NCI-H460 (cell line): ENCODE data around the gene SLC28A1. TPM values are rescaled to one million over a fixed set of nuclear protein-coding genes. Genes with fewer than 3 reads are reported as not detected.
"Not testable (repeated sequence)": the region's sequence is repeated elsewhere in the genome, so short reads cannot be mapped to it uniquely, and the experiment has no call there.

ENCODE experiments used
- DNase-seq: peaks from one replicate; pipeline ENCODE4 v3.0.0-alpha.2; 2016; ENCODE audit warnings: low read depth; ENCODE audit errors: extremely low read depth
- small RNA-seq, 2 experiments: library from RNA; depleted of rRNA; stranded (forward); fragments of <200 nt; gene quantifications; one replicate each; pipeline ENCODE3, GENCODE V24; 2014
- total RNA-seq: library from RNA; depleted of rRNA; stranded (reverse); fragments of >200 nt; shearing (Covaris generic); gene quantifications from 2 replicates; pipeline ENCODE4 v1.2.3, GENCODE V29; 2014; rRNA removed

SLC28A1 gene
- total RNA-seq, 1 experiment from 2014 or later = not detected

DNA sequence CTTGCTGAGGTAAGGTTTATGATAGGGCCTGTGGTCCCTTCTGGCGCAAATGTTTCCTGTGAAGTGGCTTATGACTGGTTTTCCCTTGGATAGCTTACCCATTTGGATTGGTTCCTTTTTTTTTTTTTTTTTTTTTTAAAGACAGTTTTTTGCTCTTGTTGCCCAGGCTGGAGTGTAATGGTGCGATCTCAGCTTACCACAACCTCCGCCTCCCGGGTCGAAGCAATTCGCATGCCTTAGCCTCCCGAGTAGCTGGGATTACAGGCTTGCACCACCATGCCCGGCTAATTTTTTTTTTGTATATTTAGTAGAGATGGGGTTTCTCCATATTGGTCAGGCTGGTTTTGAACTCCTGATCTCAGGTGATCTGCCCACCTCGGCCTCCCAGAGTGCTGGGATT, 102.9 kb downstream of the SLC28A1 start:
- DNase-seq = not testable (repeated sequence)

DNA sequence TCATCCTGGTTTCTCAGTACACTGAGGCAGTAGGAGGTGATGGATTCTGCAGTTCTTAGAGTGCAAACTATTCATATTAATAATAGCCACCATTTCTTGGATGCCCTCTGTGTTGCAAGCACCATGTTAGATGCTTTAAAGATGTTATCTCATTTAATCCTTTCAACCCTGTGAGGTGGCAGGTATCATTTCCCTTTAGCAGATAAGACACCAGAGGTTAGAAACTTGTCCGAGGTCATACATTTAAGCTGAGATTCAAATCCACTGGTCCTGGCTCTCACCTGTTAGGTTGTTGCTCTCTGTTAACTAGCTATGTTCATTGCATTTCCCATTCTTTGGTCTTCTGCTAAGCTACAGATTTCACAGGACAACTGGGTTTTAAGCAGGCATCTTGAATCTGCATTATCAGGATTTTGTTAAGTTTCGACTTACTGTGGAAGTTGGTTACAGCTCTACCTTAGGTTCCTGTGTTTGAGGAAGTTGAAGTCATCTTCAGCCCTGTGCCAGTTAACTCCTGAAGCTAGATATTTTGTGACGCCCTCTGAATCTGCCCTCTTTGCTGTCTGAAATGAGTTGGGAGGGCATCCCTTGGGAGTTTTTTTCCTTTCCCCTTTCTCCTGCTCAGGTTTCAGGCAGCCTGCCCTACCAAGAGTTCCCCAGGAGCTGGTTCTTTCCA, 103.6 kb downstream of the SLC28A1 start:
- no peak for DNase-seq

DNA sequence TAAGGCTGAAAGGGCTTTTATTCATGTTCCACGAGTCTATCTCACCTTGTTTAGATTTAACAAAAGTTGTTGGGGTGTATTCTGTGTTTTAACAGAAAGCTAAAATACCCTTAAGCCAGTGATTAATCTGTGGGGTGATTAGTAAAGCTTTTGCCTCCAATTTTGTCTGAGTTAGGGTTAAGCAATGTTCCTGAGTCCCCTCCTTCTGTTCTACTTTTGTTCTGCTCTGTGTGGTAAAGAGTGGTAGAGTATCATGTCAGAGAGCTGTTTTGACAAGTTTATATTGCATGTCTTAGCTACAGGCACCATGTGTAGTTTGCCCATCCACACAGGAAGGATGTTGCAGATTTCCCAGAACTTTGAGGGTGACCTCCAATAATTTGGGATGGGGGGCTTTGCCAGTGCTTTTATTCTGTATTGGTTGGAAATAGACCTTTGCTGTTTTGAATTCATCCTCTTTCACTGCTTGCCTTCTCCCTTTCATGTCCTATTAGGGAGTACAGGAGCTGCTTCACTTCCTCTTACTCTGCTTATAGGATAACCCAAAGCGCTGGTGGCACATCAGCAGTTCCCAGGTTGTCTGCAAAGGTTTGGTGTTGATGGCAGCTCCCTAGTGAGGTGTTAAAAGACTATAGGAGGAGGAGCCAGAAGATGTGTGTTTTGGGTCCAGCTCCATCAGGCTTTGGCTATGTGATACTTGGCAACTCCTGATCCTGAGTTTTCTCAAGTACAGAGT, 104.6 kb downstream of the SLC28A1 start:
- no peak for DNase-seq

DNA sequence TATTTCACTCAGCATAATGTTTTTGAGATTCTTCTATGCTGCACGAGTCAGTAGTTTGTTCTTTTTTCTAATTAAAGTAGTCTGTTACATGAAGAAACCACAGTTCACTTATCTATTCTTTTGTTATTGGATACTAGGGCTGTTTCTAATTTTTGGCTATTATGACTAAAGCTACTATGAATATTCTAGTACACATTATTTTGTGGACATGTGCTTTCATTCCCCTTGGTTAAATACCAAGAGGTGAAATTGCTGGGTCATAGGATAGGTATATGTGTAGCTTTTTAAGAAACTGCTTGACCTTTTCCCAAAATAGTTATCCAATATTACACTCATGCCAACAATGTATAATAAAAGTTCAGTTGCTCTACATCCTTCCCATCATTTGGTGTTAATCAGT, 106.0 kb downstream of the SLC28A1 start:
- DNase-seq = no peak

DNA sequence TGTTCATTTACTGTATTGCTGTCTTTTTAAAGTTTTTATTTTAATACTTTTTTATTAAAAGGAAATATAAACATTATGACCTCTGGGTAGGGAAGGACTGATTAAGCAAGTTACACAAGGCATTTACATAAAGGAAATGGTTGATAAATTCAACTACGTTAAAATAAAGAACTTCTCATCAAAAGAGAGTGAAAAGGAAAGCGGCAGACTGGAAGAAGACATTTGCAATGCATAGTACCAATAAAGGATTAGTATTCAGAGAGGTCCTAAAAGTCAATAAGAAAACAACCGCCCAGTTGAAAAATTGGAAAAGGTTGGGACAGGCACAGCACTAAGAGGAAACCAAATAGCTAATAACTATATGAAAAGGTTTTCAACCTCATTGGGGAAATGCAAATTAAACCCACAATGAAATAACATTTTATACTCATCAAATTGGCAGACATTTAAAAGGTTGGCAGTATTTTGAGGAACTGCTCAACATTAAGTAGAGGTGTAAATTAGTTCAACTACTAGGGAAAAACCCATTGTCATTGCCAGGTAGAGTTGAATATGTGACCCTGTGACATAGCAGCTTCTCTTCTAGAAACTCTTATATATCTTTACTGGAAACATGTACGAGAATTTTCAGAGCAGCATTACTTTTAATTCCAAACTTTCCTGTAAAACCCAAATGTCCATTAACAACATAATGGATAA, 106.7 kb downstream of the SLC28A1 start:
- DNase-seq = no peak

DNA sequence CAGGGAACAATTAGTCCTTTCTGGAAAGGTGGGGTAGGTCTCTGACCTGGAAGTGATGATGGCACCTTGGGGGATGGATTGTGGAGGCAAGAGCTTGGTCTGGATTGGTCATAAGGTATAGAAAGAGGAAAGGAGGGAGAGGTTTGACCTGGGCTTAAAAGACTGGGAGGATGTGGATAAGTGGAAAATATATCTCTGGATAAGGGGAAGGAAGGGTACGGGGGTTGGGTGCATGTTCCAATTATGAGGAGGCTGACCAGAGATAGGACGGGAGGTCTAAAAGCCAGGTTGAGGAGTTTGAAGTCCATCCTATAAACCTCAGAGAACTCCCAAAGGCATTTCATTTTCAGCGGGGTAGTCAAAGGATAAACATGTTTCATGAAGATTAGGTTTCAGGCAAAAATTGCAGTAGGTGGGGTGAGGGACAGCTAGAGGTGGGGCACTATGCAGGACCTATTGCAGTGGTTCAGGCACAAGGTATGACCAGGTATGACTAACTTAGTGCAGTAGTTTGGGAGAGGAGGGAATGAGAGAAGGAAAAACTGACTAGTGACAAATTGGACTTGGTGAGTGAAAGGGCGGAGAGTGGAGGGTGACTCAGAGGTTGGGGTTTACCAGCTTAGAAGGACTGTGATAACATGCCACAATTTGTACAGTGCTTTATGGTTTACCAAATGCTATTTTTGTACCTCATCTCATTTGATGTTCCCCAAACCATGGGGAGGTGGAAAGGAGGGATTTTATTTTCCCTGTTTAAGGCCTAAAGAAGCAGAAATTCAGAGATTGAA, 107.9 kb downstream of the SLC28A1 start:
- DNase-seq = no peak

Small RNA genes within 50 kb of the gene (small RNA-seq; reads per million reads assigned to genes)
- 0 reads per million in 2 experiments for gene RF00402
- gene RNU6-339P = 0 reads per million in 2 experiments
- 0 reads per million in 2 experiments for gene RNU6-796P

Other genes starting within 250 kb of the SLC28A1 start
- gene WDR73, start 230.4 kb upstream of the SLC28A1 start, total RNA-seq = 32.2 and 43.8 TPM in 2 replicates
- gene NMB, start 226.5 kb upstream of the SLC28A1 start, total RNA-seq = 13.3 and 16.4 TPM in 2 replicates
- 193 and 212 TPM in 2 replicates for gene SEC11A, start 168.5 kb upstream of the SLC28A1 start, total RNA-seq
- gene ZNF592, start 136.1 kb upstream of the SLC28A1 start, total RNA-seq = 8.1 and 8.4 TPM in 2 replicates
- 0.05 and 0.06 TPM in 2 replicates for gene ALPK3, start 67.3 kb upstream of the SLC28A1 start, total RNA-seq
- gene PDE8A, start 97.2 kb downstream of the SLC28A1 start, total RNA-seq = 39.7 and 44.6 TPM in 2 replicates